ENCODE results near the gene CLK2. TPM values are rescaled to one million over a fixed set of nuclear protein-coding genes. Genes with fewer than 3 reads are reported as not detected.

Gene CLK2
- total and polyA plus RNA-seq, 9 of the 15 experiments (the other 6 are each of a cell fraction or from before 2014, with no cell fraction given), result 13.5 to 81.4 (median 39.6) TPM

GRCh38 chr1:155244368-155245162 is 28.7 kb downstream of the CLK2 start (continued):
- peak; percentile 99 for TF ChIP-seq ZNF609 (CRISPR knock-in tag; IDR thresholded peaks at IDR 0.05; ENCODE audit: borderline replicate concordance)
- TF ChIP-seq, protein P1, sequence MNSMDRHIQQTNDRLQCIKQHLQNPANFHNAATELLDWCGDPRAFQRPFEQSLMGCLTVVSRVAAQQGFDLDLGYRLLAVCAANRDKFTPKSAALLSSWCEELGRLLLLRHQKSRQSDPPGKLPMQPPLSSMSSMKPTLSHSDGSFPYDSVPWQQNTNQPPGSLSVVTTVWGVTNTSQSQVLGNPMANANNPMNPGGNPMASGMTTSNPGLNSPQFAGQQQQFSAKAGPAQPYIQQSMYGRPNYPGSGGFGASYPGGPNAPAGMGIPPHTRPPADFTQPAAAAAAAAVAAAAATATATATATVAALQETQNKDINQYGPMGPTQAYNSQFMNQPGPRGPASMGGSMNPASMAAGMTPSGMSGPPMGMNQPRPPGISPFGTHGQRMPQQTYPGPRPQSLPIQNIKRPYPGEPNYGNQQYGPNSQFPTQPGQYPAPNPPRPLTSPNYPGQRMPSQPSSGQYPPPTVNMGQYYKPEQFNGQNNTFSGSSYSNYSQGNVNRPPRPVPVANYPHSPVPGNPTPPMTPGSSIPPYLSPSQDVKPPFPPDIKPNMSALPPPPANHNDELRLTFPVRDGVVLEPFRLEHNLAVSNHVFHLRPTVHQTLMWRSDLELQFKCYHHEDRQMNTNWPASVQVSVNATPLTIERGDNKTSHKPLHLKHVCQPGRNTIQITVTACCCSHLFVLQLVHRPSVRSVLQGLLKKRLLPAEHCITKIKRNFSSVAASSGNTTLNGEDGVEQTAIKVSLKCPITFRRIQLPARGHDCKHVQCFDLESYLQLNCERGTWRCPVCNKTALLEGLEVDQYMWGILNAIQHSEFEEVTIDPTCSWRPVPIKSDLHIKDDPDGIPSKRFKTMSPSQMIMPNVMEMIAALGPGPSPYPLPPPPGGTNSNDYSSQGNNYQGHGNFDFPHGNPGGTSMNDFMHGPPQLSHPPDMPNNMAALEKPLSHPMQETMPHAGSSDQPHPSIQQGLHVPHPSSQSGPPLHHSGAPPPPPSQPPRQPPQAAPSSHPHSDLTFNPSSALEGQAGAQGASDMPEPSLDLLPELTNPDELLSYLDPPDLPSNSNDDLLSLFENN (IDR thresholded peaks at IDR 0.05; ENCODE audit: low read depth in 2 of 2, low read length in 2 of 2), result peak in 1 of 2 experiments; percentile 84; a peak in 2 of 4 replicates
- no peak for TF ChIP-seq FOXA3 (CRISPR knock-in tag; conservative IDR thresholded peaks at IDR 0.05 in 1 of 2, IDR thresholded peaks at IDR 0.05 in 1 of 2)
- peak; percentile 78 for TF ChIP-seq ZNF263 (CRISPR knock-in tag; IDR thresholded peaks at IDR 0.05; ENCODE audit: borderline replicate concordance)
- peak; percentile 89 for TF ChIP-seq CREM (IDR thresholded peaks at IDR 0.05; ENCODE audit: low read depth)
- TF ChIP-seq HDAC3 (IDR thresholded peaks at IDR 0.05; ENCODE audit: borderline replicate concordance, partially characterized antibody), result no peak
- TF ChIP-seq NFXL1 (CRISPR knock-in tag; IDR thresholded peaks at IDR 0.05), result no peak
- no peak for TF ChIP-seq RBM34 (IDR thresholded peaks at IDR 0.05; ENCODE audit: borderline replicate concordance, insufficient read depth, low read length)
- TF ChIP-seq L3MBTL2 (IDR thresholded peaks at IDR 0.05), result peak; percentile 93
- TF ChIP-seq CTBP1 (IDR thresholded peaks at IDR 0.05; ENCODE audit: borderline replicate concordance), result peak; percentile 96
- no peak for TF ChIP-seq ZNF436 (CRISPR knock-in tag; IDR thresholded peaks at IDR 0.05)
- TF ChIP-seq PHF8 (IDR thresholded peaks at IDR 0.05; ENCODE audit: borderline replicate concordance, low read length), result peak; percentile 66; the same call in 1 of the 2 replicates
- no peak for TF ChIP-seq MCM3 (IDR thresholded peaks at IDR 0.05)
- TF ChIP-seq, protein P2, sequence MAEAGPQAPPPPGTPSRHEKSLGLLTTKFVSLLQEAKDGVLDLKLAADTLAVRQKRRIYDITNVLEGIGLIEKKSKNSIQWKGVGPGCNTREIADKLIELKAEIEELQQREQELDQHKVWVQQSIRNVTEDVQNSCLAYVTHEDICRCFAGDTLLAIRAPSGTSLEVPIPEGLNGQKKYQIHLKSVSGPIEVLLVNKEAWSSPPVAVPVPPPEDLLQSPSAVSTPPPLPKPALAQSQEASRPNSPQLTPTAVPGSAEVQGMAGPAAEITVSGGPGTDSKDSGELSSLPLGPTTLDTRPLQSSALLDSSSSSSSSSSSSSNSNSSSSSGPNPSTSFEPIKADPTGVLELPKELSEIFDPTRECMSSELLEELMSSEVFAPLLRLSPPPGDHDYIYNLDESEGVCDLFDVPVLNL (CRISPR knock-in tag; IDR thresholded peaks at IDR 0.05; ENCODE audit: low read depth), result peak; percentile 96
- no peak; the same call in 1 of the 2 replicates for TF ChIP-seq XRCC3 (IDR thresholded peaks at IDR 0.05)
- TF ChIP-seq USF1 (CRISPR knock-in tag; IDR thresholded peaks at IDR 0.05), result 0 out of 2 replicates have a peak, but pooled peaks have one; percentile 4
- no peak for TF ChIP-seq MCM2 (IDR thresholded peaks at IDR 0.05; ENCODE audit: low read depth)
